ENCODE results near the gene MTUS2. TPM values are rescaled to one million over a fixed set of nuclear protein-coding genes. Genes with fewer than 3 reads are reported as not detected.

MTUS2 gene
- total RNA-seq, 1 donor = 0.10 TPM

DNA sequence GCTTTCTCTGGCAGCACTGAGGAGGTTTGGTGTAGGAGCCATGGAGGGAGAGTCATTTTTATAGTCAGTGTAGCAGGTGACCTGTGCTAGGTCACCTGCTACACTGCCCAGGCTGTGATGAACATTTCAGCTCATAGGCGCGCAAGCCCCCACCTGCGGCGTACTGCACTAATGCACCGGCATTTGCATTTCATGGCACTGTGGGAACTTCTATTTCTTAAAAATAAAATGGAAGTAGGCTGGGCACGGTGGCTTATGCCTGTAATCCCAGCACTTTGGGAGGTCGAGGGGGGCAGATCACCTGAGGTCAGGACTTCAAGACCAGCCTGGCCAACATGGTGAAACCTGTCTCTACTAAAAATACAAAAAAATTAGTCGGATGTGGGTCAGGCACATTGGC is 674.4 kb downstream of the MTUS2 start:
- Histone ChIP-seq H3K4me1 (ENCODE audit: insufficient read depth, low read length) (peaks cover 35% of the 10 kb centered on the region), H3K4me3 (ENCODE audit: low read length) (no peak overlapping the region), H3K9me3 (ENCODE audit: low read depth, low read length) (no peaks in the 10 kb centered on the region), H3K27me3 (ENCODE audit: insufficient read depth, low read length) (no peaks in the 10 kb centered on the region)

DNA sequence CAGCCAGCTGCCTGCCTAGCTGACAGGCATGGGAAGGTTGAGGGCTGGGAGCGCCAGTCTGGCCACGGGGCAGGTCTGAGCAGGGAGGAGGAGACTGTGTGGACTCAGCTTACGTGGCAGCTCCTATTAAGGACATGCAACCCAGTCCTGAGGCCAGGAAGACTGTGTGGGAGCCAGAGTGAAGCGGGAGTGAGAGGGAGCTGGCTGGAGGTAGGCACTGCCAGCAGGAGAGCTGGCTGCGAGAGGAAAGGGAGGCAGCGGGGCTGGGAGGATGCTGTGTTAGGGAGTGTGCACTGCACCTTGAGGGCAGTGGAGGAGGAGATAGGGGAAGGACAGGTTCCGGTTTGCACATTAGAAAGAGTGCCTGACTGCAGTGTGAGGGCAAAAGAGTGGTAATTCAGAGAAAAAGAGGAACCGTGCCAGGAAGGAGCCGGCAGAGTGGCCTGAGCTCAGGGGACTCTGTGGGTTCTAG is 676.1 kb downstream of the MTUS2 start:
- H3K4me3 ChIP-seq (ENCODE audit: low read length) = no peak overlapping the region

DNA sequence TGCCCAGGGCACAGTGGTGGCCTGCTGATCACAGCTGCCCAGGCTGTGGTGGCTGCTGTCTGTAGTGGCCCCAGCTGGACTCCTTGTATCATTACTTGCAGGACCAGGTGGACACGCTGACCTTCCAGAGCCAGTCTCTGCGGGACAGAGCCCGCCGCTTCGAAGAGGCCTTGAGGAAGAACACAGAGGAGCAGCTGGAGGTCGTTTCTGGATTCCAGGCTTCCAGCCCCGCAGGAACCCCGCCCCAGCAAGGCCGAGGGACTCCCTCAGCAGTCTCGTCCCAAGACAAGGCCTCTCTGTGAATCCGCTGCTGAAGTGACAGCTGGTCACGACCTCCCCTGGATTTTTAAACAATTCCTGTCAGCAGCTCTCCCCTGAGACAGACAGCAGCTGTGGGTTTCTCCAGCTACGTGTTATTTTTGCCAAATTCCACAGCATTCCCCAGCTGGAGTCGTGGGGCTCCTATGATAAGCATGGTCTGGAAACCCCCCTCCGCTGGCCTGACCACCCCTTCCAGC is 677.1 kb downstream of the MTUS2 start:
- Histone ChIP-seq H3K4me3 (ENCODE audit: low read length) (no peak overlapping the region), H3K9me3 (ENCODE audit: low read depth, low read length) (no peaks in the 10 kb centered on the region), H3K4me1 (ENCODE audit: insufficient read depth, low read length) (peaks cover 35% of the 10 kb centered on the region), H3K27me3 (ENCODE audit: insufficient read depth, low read length) (no peaks in the 10 kb centered on the region)

More for the DNA sequence above, 676.1 kb downstream of the MTUS2 start:
- H3K4me1 ChIP-seq (ENCODE audit: insufficient read depth, low read length) = peaks cover 35% of the 10 kb centered on the region
- H3K9me3 ChIP-seq (ENCODE audit: low read depth, low read length) = no peaks in the 10 kb centered on the region
- no peaks in the 10 kb centered on the region for H3K27me3 ChIP-seq (ENCODE audit: insufficient read depth, low read length)

DNA sequence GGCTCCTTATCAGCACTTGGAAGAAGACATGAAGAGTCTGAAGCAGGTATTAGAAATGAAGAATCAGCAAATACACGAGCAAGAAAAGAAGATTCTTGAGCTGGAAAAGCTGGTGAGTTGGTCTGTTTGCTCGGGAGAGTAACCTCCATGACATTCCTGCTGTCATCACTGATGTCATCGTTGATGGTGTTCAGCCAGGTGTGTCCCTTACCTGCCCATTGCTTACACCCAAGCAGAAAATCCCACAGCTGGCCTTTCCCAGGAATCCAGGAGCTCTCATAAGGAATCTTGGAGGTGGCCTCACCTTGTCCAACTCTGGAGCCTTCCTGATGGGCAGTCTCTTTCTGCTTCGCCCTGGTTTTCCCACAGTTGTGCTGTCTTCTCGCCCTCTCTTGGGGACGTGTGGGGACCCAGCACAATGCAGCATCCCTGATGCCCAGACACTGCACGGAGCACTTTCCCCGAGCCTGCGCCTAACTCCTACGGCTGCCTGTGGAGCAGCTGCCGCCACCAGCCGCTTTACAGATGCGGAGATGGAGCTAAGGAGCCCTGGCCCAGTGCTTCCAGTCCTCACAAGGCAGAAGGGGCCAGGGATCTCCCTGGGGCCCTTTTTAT is 678.4 kb downstream of the MTUS2 start:
- peaks cover 35% of the 10 kb centered on the region for H3K4me1 ChIP-seq (ENCODE audit: insufficient read depth, low read length)
- H3K9me3 ChIP-seq (ENCODE audit: low read depth, low read length) = no peaks in the 10 kb centered on the region
- H3K27me3 ChIP-seq (ENCODE audit: insufficient read depth, low read length) = peaks cover 7% of the 10 kb centered on the region
- H3K4me3 ChIP-seq (ENCODE audit: low read length) = no peak overlapping the region

DNA sequence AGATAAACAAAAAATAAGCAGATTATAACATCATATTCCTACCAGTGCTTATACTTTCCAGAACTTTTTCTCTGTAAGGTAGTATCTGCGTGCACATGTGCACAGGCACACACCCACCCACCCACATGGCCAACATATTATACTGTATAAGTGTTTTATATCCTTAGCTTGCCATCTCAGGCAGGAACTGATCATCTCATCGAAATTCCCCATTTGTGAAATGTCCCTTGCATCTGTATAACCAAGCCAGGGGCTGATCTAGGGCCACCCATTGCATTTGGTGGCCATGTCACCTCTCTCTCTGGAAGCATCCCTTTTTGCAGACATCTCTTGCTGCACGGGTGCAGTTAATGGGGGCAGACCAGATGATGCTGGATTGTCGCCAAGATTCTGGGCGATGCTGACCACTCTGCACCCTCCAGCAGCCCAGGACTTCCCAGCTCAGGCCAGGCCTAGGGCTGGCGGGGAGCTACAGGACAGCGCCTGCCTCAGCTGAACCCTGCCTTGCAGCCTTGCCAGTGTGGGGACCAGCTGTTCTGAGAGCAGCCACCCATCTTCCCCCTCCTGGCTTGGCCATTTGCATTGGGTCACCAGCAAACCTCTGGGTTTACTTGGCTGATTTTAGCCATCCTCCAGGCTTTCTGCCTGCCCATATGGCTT is 679.5 kb downstream of the MTUS2 start:
- Histone ChIP-seq H3K4me3 (ENCODE audit: low read length) (no peak overlapping the region), H3K27me3 (ENCODE audit: insufficient read depth, low read length) (peaks cover 9% of the 10 kb centered on the region), H3K4me1 (ENCODE audit: insufficient read depth, low read length) (peaks cover 29% of the 10 kb centered on the region), H3K9me3 (ENCODE audit: low read depth, low read length) (no peaks in the 10 kb centered on the region)

DNA sequence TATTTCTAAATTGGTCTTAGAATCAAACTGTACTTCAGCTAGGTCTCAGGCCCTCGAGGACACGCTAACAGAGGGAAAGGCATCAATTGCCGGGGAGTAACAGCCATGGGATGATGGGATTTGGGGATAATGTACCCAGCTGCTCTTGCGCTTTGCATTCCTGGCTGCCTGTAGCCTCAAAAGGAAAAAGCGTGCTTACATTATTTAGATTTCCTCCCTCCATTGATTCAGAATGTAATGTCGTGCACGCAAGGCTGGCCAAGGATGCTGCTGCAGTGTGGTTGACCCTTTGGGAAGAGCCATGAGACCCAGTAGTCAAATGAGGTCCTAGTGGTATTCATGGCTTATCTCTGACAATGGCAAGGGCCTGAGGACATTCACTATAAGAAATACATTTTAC is 680.2 kb downstream of the MTUS2 start:
- no peak overlapping the region for H3K4me3 ChIP-seq (ENCODE audit: low read length)
- no peaks in the 10 kb centered on the region for H3K9me3 ChIP-seq (ENCODE audit: low read depth, low read length)
- peaks cover 9% of the 10 kb centered on the region for H3K27me3 ChIP-seq (ENCODE audit: insufficient read depth, low read length)
- H3K4me1 ChIP-seq (ENCODE audit: insufficient read depth, low read length) = peaks cover 22% of the 10 kb centered on the region

DNA sequence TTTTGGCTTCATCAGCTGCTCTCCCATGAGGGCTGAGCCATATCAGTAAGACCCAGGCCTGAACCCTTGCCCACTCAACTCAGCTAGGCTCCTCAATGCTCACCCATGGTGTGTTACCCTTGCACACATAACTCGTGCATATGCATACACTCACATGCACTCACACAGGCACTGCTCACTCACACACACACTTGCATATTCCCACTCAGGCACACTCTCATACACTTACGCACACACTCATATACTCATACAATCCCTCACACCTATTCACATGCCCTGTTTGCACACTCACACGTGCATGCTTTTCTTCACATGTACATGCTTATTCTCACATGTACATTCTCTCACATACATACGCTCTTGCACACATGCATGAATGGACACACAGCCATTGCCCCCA is 681.5 kb downstream of the MTUS2 start:
- Histone ChIP-seq H3K27me3 (ENCODE audit: insufficient read depth, low read length) (peaks cover 9% of the 10 kb centered on the region), H3K4me1 (ENCODE audit: insufficient read depth, low read length) (peaks cover 9% of the 10 kb centered on the region), H3K4me3 (ENCODE audit: low read length) (no peak overlapping the region), H3K9me3 (ENCODE audit: low read depth, low read length) (no peaks in the 10 kb centered on the region)

DNA sequence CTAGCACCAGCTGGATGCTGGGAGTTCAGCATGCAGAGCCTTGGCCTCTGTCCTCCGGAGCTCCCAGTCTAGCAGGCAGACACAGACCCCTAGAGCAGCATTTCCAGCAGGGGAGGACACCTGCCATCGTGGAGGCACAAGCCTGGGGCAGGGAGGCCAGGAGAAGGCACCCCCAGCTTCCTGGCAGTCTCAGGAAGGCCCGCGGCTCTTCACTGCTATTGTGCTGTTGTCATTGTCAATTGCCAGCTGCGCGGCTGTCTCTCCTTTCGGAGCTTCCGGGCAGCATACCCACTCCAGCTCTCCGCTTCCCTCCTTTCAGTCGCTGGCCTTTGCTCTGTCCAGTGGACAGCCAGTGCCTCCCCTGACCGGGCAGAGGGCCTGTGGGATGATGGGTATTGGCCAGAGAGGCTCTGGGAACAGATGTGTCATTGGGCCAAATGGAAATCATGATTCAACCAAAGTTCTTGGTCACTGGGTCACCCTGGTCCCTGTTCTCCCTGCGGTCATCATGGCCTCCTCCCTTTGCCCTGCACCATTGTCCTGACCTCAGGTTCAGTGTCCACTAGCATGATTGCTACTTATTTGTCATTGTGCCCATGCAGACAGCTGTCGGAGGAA is 682.4 kb downstream of the MTUS2 start:
- Histone ChIP-seq H3K27me3 (ENCODE audit: insufficient read depth, low read length) (peaks cover 9% of the 10 kb centered on the region), H3K9me3 (ENCODE audit: low read depth, low read length) (no peaks in the 10 kb centered on the region)

DNA sequence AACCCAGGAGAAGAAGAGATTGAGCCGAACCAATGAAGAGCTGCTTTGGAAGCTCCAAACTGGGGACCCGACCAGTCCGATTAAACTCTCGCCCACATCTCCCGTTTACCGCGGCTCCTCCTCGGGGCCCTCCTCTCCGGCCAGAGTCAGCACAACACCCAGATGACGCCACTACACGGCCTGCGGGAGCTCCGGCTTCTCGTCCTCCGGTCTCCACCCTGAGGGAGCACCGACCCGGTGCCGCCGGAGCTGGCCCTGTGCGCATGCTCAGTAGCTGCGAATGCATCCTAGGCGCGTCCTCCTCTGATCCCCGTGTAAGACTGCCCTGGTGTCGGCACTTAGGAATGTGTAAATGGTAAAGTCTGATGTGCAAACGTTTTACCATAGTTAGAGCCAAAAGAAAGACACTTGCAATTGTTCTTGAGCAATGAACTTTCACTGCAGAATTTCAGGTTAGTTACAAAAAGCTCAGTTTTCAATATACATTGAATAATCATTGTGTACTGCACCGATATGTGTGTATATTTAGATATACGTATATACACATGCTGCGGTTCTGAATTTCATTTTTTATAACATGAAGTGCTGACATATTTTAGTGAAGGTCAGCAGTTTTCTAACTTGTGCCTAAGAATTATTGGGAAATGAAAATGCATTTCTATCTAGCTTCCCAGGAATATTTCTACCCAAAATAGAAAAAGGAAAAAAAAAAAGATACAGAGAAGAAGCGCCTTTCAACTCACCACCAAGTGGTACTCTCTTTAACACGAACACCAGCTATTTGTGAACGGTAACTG is 683.1 kb downstream of the MTUS2 start:
- Histone ChIP-seq H3K9me3 (ENCODE audit: low read depth, low read length) (no peaks in the 10 kb centered on the region), H3K27me3 (ENCODE audit: insufficient read depth, low read length) (peaks cover 9% of the 10 kb centered on the region), H3K4me1 (ENCODE audit: insufficient read depth, low read length) (no peaks in the 10 kb centered on the region), H3K4me3 (ENCODE audit: low read length) (no peak overlapping the region)

More for the DNA sequence above, 682.4 kb downstream of the MTUS2 start:
- H3K4me1 ChIP-seq (ENCODE audit: insufficient read depth, low read length) = peaks cover under 1% of the 10 kb centered on the region
- H3K4me3 ChIP-seq (ENCODE audit: low read length) = no peak overlapping the region

DNA sequence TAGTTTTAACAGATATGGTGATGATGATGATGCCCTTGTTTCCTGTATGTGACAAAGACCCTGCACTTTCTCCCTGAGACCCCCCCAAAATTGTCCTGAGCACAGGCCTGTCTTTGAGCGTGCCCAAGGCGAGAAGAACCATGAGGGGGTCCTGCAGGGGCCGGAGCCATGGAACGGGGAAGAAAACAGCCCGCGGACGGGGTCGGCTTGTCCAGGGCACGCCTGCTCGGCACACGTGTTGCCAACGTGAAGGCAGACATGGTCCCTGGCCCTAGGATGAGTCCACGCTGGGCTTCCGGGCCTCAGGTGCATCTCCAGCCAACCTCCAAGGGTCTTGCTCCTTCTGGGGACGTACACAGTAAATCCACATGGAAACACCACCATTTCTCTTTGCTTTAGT is 684.6 kb downstream of the MTUS2 start:
- H3K4me1 ChIP-seq (ENCODE audit: insufficient read depth, low read length) = no peaks in the 10 kb centered on the region
- no peaks in the 10 kb centered on the region for H3K9me3 ChIP-seq (ENCODE audit: low read depth, low read length)
- H3K27me3 ChIP-seq (ENCODE audit: insufficient read depth, low read length) = peaks cover 9% of the 10 kb centered on the region
- H3K4me3 ChIP-seq (ENCODE audit: low read length) = no peak overlapping the region

DNA sequence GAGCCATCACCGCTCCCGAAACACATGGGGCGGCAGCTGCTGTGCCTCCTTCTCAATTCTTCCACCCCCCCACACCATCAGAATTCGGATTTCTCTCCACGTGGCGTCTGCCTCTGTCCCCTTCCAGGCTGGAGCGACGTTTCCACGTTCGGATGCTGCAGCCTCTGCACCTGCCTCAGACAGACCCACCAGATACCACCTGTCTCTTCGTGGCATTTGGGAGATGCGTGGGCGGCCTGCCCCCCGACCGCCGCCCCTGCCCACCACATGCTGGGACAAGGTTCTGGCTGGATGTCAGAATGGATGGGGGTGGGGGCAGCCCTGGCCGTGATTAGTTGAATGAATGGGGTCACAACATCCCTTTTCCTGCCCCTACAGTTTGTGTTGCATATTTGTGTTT is 685.4 kb downstream of the MTUS2 start:
- H3K27me3 ChIP-seq (ENCODE audit: insufficient read depth, low read length) = peaks cover 9% of the 10 kb centered on the region
- H3K9me3 ChIP-seq (ENCODE audit: low read depth, low read length) = no peaks in the 10 kb centered on the region
- H3K4me3 ChIP-seq (ENCODE audit: low read length) = no peak overlapping the region
- no peaks in the 10 kb centered on the region for H3K4me1 ChIP-seq (ENCODE audit: insufficient read depth, low read length)

DNA sequence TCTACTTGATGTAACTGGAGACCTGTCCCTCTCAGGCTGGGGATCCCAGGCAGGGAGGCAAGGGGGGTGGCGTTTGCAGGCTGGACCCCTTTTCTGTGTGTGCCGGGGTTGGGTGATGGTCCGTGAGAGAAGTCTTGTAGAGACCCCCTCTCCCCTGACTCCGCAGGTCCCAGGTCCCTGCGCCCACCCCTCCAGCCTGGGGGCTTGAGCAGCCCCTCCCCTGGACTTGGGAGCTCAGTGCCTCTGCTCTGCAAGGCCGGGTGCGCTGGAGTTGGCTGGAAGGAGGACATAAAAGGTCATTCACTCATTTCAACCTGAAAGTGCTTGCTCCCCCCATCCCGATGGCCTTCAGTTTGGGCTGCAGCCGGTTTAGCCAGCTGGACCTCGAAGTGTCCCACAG is 685.8 kb downstream of the MTUS2 start:
- Histone ChIP-seq H3K9me3 (ENCODE audit: low read depth, low read length) (no peaks in the 10 kb centered on the region), H3K4me1 (ENCODE audit: insufficient read depth, low read length) (no peaks in the 10 kb centered on the region), H3K4me3 (ENCODE audit: low read length) (no peak overlapping the region), H3K27me3 (ENCODE audit: insufficient read depth, low read length) (peaks cover 9% of the 10 kb centered on the region)

DNA sequence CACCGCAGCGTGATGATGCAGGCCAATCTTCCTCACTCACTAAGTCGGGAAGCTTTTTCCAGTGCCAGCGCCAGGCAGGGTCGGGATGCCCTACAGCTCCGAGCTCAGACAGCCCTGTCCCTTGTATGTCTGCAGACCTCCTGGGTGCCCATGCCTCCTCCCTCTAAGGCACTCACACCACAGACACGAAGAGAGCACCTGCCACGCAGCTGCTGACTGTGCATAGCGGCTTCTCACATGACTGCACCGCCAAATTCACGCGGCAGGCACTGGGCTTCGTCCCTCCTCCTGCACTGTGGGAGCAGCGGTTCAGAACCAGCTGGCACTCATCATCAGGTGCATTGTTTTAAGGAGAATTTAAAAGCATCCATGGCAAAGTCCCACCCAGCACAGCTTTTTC is 687.2 kb downstream of the MTUS2 start:
- Histone ChIP-seq H3K9me3 (ENCODE audit: low read depth, low read length) (no peaks in the 10 kb centered on the region), H3K27me3 (ENCODE audit: insufficient read depth, low read length) (peaks cover 9% of the 10 kb centered on the region), H3K4me3 (ENCODE audit: low read length) (no peak overlapping the region), H3K4me1 (ENCODE audit: insufficient read depth, low read length) (no peaks in the 10 kb centered on the region)

DNA sequence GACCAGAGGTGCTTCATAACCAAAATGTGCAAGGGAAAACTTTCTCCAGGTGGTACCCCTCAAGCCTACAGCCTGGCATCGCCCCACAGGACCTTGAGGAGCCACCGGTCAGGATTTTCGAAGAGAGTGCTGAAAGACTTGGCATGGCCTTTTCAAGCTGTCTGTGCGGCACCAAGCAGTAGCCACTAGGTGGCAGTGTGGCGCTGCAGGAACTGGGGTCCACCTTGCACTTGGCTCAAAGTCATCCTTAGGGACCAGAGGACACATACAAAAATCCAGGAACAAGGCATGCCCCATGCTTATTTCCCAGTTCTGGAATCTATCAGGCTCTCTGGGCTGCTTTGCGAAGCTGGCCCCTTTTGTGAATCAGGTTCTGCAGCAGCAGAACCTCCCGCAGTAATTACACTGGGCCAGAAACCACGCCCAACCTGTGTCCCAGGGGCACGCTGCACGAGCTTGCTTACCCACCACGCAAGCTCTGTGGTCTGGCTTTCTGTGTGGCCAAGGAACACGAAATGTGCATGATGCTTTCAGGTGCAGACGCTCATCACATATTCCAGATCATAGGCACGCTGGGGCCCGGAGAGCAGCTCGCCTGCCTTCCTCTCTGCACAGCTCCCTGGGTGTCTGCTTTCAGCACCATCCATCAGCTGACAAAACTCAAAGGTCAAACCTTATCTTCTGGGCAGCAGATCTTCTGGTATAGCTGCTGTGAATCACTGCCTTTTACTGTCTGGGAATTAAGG is 688.2 kb downstream of the MTUS2 start:
- Histone ChIP-seq H3K9me3 (ENCODE audit: low read depth, low read length) (no peaks in the 10 kb centered on the region), H3K4me1 (ENCODE audit: insufficient read depth, low read length) (no peaks in the 10 kb centered on the region), H3K27me3 (ENCODE audit: insufficient read depth, low read length) (peaks cover 3% of the 10 kb centered on the region), H3K4me3 (ENCODE audit: low read length) (no peak overlapping the region)
